HG03066 (cell line): ENCODE data around the gene HTR2A.
A peak's percentile ranks its signal among the peaks of the same experiment; 100 is the strongest.

ENCODE experiments used
- ATAC-seq: cut with Tn5 transposase; IDR thresholded peaks from one replicate; pipeline ENCODE4 v1.9.1; 2021; ENCODE audit warnings: low read depth; ENCODE audit not compliant: unreplicated experiment

The HTR2A gene

GRCh38 chr13:46896341-46897137, at the start of gene HTR2A:
TSS of gene HTR2A (minus strand) at chr13:46897053. CDS start at chr13:46895906, 1,147 bp downstream.
- no peak for ATAC-seq

GRCh38 chr13:46936525-46936924, 39.7 kb upstream of the HTR2A start:
- ATAC-seq: no peak

DNA sequence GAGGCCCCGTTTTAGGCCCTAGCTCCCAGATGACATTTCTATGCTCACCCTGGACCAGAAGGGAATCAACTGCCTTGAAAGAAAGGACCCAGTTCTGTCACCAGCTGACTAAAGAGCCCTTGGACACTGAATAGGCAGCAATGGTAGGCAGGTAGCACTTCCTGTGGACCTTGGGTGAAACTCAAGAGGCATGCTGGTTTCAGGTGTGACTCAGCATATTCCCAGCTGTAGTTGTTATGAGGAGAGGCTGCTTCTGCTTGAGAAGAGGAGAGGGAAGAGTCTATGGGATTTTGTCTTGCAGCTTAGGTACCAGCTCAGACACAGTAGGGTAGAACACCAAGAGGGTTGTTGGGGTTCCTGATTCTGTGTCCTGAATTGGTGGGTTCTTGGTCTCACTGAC, 37.9 kb upstream of the HTR2A start:
- no peak for ATAC-seq

DNA sequence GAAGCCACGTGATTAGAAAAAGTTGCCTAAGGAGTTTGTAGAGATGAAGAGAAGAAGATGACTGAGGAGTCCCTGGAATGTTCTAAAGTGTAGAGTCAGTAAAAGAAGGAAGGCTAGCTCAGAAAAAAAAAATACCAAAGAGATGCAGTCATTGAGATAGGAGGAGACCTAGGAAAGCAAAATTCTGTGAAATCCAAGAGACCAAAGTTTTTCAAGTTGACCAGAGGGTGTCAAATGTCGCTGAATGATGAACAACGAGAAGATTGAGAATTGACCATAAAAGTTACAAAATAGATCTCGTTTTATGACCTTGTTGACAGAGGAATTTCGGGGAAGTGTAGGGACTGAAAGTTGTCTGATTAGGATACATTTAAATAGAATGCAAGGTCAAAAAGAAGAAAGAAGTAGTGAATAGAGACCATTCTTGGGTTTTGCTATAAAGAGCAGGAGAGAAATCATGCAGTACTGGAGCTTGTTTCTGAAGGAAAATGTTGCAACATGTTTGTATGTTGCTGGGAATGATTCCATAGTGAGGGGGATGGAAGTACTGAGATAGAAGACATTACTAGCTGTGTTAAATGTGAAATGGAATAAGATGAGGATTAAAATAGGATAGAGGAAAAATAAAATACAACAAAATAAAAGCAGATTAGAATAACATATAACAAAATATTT, 30.2 kb upstream of the HTR2A start:
- ATAC-seq: no peak

- no peak for ATAC-seq
Observed at GRCh38 chr13:46925486-46925885, 28.6 kb upstream of the HTR2A start.

DNA sequence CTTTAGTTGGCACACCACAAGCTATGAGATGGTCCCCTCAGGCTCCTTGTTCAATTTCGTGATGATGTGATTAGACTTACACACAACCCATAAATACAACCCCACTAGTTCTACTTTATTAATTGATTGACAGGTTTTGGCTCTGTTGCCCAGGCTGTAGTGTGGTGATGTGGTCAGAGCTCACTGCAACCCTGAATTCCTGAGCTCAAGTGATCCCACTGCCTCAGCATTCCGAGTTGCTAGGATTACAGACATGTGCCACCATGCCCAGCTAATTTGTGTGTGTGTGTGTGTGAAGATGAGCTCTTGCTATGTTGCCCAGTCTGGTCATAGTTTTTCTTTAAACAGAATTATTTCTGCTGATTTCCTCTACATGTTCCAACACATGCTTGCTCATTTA, 17.5 kb upstream of the HTR2A start:
- ATAC-seq: no peak

DNA sequence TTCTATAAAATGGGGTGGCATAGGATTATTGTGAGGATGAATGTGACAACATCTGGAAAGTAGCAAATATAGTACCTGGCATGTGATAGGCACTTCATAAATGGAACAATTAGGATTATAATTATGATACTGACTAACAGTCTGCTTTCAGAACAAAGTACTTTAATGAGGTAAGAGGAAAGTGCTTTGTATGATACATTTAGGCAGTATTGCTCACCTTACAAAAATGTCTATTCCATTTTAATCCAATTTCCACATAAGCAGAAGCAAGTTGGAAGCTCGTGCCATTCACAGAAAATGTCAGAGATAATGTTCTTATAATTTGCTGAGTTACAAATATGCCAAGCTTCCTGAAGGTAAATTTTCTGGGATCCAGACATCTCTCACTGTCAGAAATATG, 16.9 kb upstream of the HTR2A start:
- no peak for ATAC-seq

GRCh38 chr13:46909042-46909441, 12.2 kb upstream of the HTR2A start:
- ATAC-seq: no peak

- ATAC-seq: no peak
Observed at GRCh38 chr13:46908501-46908900, 11.6 kb upstream of the HTR2A start.

GRCh38 chr13:46906405-46906804, 9.6 kb upstream of the HTR2A start:
- no peak for ATAC-seq

DNA sequence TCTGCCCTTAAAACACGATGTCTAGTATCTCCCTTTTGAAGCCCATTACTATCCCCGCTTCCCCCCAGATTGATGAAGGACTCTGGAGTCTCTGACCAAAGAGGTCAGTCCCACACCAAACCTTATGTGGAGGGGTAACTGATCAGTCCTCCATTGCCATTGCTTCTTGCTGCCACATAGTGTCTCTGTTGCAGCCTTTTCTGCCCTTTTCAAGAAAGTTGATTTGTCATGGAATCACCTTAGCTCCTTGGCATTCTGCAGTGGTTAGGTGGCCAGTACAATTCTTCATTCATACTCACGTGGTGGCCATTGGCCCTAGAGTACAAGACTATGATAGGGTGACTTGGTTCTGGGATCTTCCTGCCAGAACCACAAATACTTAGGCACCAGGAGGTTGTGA, 8.4 kb upstream of the HTR2A start:
- no peak for ATAC-seq

DNA sequence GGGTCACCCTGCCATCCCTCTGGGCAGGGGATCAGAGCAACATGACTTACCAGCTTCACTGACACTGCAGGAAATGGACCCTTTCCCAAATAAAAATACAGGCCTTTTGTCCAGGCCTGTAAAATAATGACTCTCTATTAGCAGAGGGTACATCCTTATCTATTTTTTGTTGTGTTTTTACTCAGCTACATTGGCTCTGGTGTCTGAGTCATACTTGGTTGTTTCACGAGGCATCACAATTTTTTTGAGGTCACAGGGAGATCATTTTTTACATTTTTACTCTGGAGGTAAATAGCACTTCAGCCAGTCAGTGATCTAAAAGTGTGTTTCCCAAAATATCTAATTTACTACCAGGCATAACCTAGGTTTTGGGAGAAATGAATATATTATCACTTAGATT, 6.9 kb upstream of the HTR2A start:
- no peak for ATAC-seq

- no peak for ATAC-seq
Observed at GRCh38 chr13:46901721-46902120, 4.9 kb upstream of the HTR2A start.

DNA sequence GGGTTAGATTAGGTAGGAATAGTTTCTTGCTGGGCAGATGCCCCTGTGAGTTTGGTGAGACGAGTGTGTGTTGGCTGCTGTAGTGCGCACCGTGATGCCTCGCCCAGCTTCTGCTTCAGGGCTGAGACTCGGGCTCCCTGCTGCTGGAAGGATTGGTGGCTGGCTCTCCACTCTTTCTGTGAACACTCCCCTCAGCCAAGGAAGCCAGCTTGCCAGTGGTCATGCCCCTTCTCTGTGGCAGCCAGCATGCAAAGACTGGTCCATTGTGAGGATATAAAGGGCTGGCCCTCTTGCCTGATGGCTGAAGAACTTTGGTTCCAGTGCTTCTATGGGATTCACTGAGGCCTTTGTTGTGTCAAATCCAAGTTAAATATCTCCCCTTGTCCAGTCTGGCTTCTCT, 2.9 kb upstream of the HTR2A start:
- ATAC-seq: no peak

DNA sequence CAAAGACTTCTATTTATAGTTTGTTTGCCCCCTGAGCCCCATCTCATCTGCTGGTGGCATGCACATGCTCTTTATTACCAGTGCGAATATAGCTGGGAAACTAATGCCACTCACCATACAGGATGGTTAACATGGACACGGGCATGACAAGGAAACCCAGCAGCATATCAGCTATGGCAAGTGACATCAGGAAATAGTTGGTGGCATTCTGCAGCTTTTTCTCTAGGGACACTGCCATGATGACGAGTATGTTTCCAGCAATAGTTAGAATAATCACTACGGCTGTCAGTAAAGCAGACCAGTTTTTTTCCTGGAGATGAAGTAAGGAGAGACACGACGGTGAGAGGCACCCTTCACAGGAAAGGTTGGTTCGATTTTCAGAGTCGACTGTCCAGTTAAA, 1.5 kb downstream of the HTR2A start:
- no peak for ATAC-seq

- no peak for ATAC-seq
Observed at GRCh38 chr13:46894568-46894967, 2.3 kb downstream of the HTR2A start.

DNA sequence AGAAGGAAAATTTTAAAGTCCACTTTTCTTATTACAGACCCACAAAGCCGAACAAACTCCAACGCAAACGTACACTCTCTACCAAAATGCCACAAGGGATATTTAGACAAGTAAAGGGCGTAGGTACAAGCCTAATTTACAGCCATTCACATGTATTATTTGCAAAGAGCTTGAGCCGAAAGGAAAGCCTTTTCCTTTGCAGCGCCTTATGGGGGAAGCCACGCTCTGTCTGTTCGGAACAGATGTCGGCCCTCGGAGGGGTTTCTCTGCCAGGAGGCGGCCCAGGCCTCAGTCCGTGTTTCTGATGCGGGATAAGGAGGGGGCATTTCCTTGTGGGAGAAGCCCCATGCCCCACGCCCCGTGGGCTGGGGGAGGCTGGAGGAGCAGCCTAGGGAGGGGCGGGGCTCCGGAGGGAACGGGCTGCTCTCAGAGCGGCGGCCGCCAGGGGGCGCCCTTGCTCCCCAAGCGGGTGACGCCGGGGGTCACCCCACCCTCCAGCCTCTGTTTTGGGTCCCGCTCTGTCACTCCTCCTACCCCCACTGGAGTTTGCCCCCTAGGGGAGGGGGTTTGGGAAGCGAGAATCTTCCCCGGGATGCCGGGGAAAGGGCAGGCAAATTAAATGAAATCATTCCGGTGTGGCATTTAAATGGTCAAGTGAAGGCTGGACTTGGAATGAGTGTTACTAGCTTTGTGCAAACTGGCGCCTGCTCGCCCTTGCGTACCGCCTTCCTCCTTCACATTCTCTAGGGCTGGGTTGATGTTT, 2.9 kb downstream of the HTR2A start:
- ATAC-seq: peak; percentile 86

GRCh38 chr13:46893221-46893740, 3.6 kb downstream of the HTR2A start:
- no peak for ATAC-seq

GRCh38 chr13:46885018-46885417, 11.8 kb downstream of the HTR2A start:
- no peak for ATAC-seq

DNA sequence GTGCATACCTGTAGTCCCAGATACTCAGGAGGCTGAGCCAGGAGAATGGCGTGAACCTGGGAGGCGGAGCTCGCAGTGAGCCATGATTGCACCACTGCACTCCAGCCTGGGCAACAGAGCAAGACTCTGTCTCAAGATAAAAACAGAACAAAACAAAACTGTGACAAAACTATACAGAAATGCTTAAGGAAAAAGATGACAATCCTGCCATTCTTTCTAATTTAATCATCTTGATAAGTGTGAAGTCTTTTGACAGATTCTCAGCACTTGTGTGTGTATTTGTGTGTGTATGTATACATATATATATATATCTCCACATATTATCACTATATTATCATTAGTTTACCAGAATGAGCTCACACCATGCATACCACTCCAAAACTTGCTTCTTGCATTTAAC, 12.3 kb downstream of the HTR2A start:
- ATAC-seq: no peak

DNA sequence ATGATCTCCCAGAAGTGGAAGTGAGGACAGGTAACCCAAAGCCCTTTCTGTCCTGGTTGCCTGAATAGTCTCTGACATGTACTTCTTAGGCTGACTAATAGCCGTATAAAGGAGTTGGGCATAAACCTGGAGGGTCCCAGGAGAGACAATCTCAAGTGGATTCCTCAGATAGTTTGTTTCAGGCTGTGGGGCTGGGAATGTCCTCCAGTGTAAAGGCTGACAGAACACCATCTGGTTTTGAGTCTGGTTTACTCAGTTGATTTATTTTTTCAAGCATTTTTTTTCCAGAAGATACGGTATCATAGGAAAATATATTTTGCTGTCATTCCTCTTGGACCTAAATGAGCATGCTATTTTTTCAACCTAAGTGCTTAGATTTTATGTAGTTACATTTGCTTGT, 15.2 kb downstream of the HTR2A start:
- no peak for ATAC-seq
